ENCODE data around the gene LCP2. TPM values are rescaled to one million over a fixed set of nuclear protein-coding genes. Genes with fewer than 3 reads are reported as not detected.

LCP2 gene
- total and polyA plus RNA-seq, 2 donors (not counting 3 experiments of a cell fraction or from before 2014, with no cell fraction given): not detected

GRCh38 chr5:170283296-170283695, 14.3 kb downstream of the LCP2 start:
- no peaks in the 10 kb centered on the region for H3K36me3 ChIP-seq (ENCODE audit: control insufficient read depth in 2 of 2, extremely low read depth in 1 of 2, insufficient read depth in 2 of 2, low read length in 2 of 2)
- CTCF ChIA-PET: interaction anchor here (0.6 to 1.1 kb wide), 4 partner anchors 16 to 120 kb away, joined by 3 to 4 read pairs (median 4); no protein-coding TSS in a partner anchor
- POLR2A ChIA-PET: no interaction called here
- H3K4me3 ChIP-seq (replicated peaks in 1 of 3; ENCODE audit: insufficient read depth in 1 of 3, low read depth in 1 of 3, low read length in 3 of 3): no peak overlapping the region
- no TSS peak for BruUV-seq (replicated peaks)
- dilution Hi-C loops (cut with MboI; ENCODE audit: extremely low pct_ligation_motif_present, low sequenced_read_pairs) (no loop called here), intact Hi-C loops (cut with micrococcal nuclease) (no loop called here)
- no peak overlapping the region for H2AFZ ChIP-seq (ENCODE audit: low read depth, low read length)
- H3K4me1 ChIP-seq (ENCODE audit: control insufficient read depth, extremely low read depth, insufficient read depth, low read length): peaks cover 4% of the 10 kb centered on the region
- no peaks in the 10 kb centered on the region for H3K9me3 ChIP-seq (replicated peaks; ENCODE audit: control insufficient read depth, insufficient read depth, low read length)
- no peak overlapping the region for H3K9ac ChIP-seq (replicated peaks; ENCODE audit: extremely low read depth, insufficient read depth, low read length)
- H3K27me3 ChIP-seq (ENCODE audit: control insufficient read depth in 2 of 2, insufficient read depth in 2 of 2, low read length in 2 of 2): peaks cover 4% of the 10 kb centered on the region in 2 experiments
- TF ChIP-seq MYC (IDR thresholded peaks at IDR 0.05; ENCODE audit: low read depth, low read length): no peak
- no peak for TF ChIP-seq EZH2 (IDR thresholded peaks at IDR 0.05; ENCODE audit: borderline replicate concordance, low read depth, low read length, severe bottlenecking)
- TF ChIP-seq POLR2AphosphoS5 (IDR thresholded peaks at IDR 0.05; ENCODE audit: insufficient read depth, low read depth, low read length): no peak
- TF ChIP-seq FOS (IDR thresholded peaks at IDR 0.05; ENCODE audit: borderline replicate concordance, insufficient read depth, low read length): no peak
- no peak for TF ChIP-seq POLR2A (IDR thresholded peaks at IDR 0.05; ENCODE audit: low read depth, low read length)
- no peak for TF ChIP-seq CTCF (IDR thresholded peaks at IDR 0.05; ENCODE audit: extremely low read depth in 1 of 2, insufficient read depth in 1 of 2, low read depth in 1 of 2, low read length in 2 of 2)
- no peak for TF ChIP-seq GATA2 (IDR thresholded peaks at IDR 0.05; ENCODE audit: insufficient read depth, insufficient read length, low read depth, low read length)
- no peak for TF ChIP-seq JUN (IDR thresholded peaks at IDR 0.05; ENCODE audit: borderline replicate concordance, insufficient read depth, insufficient read length, low read depth)
- no peak for TF ChIP-seq MAX (IDR thresholded peaks at IDR 0.05; ENCODE audit: insufficient read depth, insufficient read length)
- H3K4me2 ChIP-seq (ENCODE audit: insufficient read depth, low read length): no peak overlapping the region
- H3K79me2 ChIP-seq (ENCODE audit: control insufficient read depth, insufficient read depth, low read length): no peaks in the 10 kb centered on the region
- DNase-seq (ENCODE audit: low read depth, low spot score) (no peak), FAIRE-seq (no peak)
- no peaks in the 10 kb centered on the region for H3K9me1 ChIP-seq (replicated peaks; ENCODE audit: control insufficient read depth, extremely low read depth, insufficient read depth, low read length)
- H3K27ac ChIP-seq (ENCODE audit: insufficient read depth, low read depth, low read length): no peak overlapping the region
- no peaks in the 10 kb centered on the region for H4K20me1 ChIP-seq (replicated peaks; ENCODE audit: control insufficient read depth, extremely low read depth, insufficient read depth, low read length)

Measured in endothelial cell of umbilical vein (primary cell).